Measurements from ENCODE around the gene LGALS1. TPM values are rescaled to one million over a fixed set of nuclear protein-coding genes. Genes with fewer than 3 reads are reported as not detected.

Gene LGALS1
- total RNA-seq (2021) = 32.8 and 33.6 TPM in 2 replicates
- long read RNA-seq, transcript LGALS1-201 (4 exons, 560 nt) = major isoform, 7 of 9 reads
- long read RNA-seq, partial matches to known transcripts = 0 of 9 reads
- long read RNA-seq, other reads (novel, unspliced or antisense) = 2 of 9 reads

GRCh38 chr22:37674951-37675929 lies at the start of gene LGALS1:
TSS of gene LGALS1 (plus strand) at chr22:37675636. CDS start at chr22:37675703, 67 bp downstream.
- WGBS (ENCODE audit: extremely low coverage, insufficient read length, low lambda C conversion rate) = no CpG with 5 or more reads among the region's 34 CpGs
- Histone ChIP-seq H3K79me2 (ENCODE audit: insufficient read depth, low read length) (no peaks in the 10 kb centered on the region), H2BK5ac (ENCODE audit: insufficient read length, low read length) (no peak within 1 kb of the TSS), H2BK120ac (ENCODE audit: low read depth, low read length, poor library complexity, severe bottlenecking) (no peak within 1 kb of the TSS), H3K9ac (ENCODE audit: extremely low read depth, insufficient read length, low read length) (no peak within 1 kb of the TSS), H3K4me1 (ENCODE audit: insufficient read depth, low read length) (no peaks in the 10 kb centered on the region), H3T11ph (ENCODE audit: low read length) (no peak within 1 kb of the TSS), H3K56ac (ENCODE audit: insufficient read length, low read depth, low read length) (no peak within 1 kb of the TSS), H3K23ac (ENCODE audit: insufficient read length, low read depth, low read length) (no peak within 1 kb of the TSS), H3K23me2 (ENCODE audit: insufficient read length, low read depth, low read length, poor library complexity, severe bottlenecking) (peaks cover 3% of the 10 kb centered on the region), H3K79me1 (ENCODE audit: insufficient read depth, low read depth, low read length, poor library complexity, severe bottlenecking) (no peaks in the 10 kb centered on the region), H4K20me1 (ENCODE audit: control insufficient read depth, insufficient read depth, insufficient read length) (no peaks in the 10 kb centered on the region), H4K8ac (replicated peaks; ENCODE audit: insufficient read length, low read depth, low read length) (no peak within 1 kb of the TSS), H3K14ac (ENCODE audit: insufficient read depth, low read length) (no peak within 1 kb of the TSS), H3K4ac (ENCODE audit: low read depth, low read length) (no peak within 1 kb of the TSS), H3K9me3 (ENCODE audit: control insufficient read depth, low read depth, low read length) (no peaks in the 10 kb centered on the region), H3K4me2 (ENCODE audit: insufficient read depth, insufficient read length, low read length) (peak within 1 kb of the TSS; percentile 76), H3K27me3 (ENCODE audit: insufficient read depth, low read length) (no peaks in the 10 kb centered on the region), H4K91ac (ENCODE audit: insufficient read length, low read depth, low read length) (no peak within 1 kb of the TSS), H2BK12ac (ENCODE audit: insufficient read length, low read depth, low read length) (no peak within 1 kb of the TSS), H3K18ac (ENCODE audit: insufficient read length, low read depth, low read length) (peak within 1 kb of the TSS; percentile 25), H2BK15ac (ENCODE audit: low read depth, low read length) (no peak within 1 kb of the TSS), H2AFZ (ENCODE audit: low read length) (no peak within 1 kb of the TSS), H4K5ac (ENCODE audit: insufficient read length, low read depth, low read length) (no peak within 1 kb of the TSS), H2AK5ac (ENCODE audit: insufficient read length, low read length) (no peak within 1 kb of the TSS), H3K27ac (ENCODE audit: insufficient read length, low read depth, low read length) (no peak within 1 kb of the TSS), H2BK20ac (ENCODE audit: low read depth, low read length, poor library complexity, severe bottlenecking) (no peak within 1 kb of the TSS)
- H3K4me1 Mint-ChIP-seq = peaks cover 5 to 25% of the 10 kb centered on the region in 2 experiments
- TF ChIP-seq CTCF (conservative IDR thresholded peaks at IDR 0.05) = no peak
- peak within 1 kb of the TSS in 1 of 3 experiments; percentile 25; a peak in 1 of 7 replicates for H3K27ac Mint-ChIP-seq
- H3K36me3 Mint-ChIP-seq (ENCODE audit: insufficient read depth in 1 of 3, low read depth in 3 of 3) = no peaks in the 10 kb centered on the region; a peak in 1 of 7 replicates
- H3K27me3 Mint-ChIP-seq (ENCODE audit: low read depth) = peaks cover 7% of the 10 kb centered on the region
- peak; percentile 86 for DNase-seq
- peak within 1 kb of the TSS; percentile 60 to 73 for H3K4me3 Mint-ChIP-seq
- H3K9me3 Mint-ChIP-seq = no peaks in the 10 kb centered on the region
